ENCODE results near the gene TMEM59. TPM values are rescaled to one million over a fixed set of nuclear protein-coding genes. Genes with fewer than 3 reads are reported as not detected.

The TMEM59 gene
- total RNA-seq, 2 experiments from 2014 or later: 93.4 to 109 TPM

DNA sequence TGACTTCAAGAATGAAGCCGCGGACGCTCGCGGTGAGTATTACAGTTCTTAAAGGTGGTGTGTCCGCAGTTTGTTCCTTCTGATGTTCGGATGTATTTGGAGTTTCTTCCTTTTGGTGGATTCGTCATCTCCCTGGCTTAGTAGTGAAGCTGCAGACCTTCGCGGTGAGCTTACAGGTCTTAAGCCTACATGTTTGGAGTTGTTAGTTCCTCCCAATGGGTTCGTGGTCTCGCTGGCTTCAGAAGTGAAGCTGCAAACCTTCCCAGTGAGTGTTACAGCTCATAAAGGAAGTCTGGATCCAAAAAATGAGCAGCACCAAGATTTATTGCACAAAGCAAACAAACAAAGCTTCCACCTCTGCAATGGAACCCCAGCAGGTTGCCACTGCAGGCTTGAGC, 49.8 kb downstream of the TMEM59 start:
- H3K9me3 Mint-ChIP-seq: peaks cover 2% of the 10 kb centered on the region
- intact Hi-C loops (cut with micrococcal nuclease): no loop called here
- no peak for ATAC-seq
- no peaks in the 10 kb centered on the region for H3K4me1 Mint-ChIP-seq (ENCODE audit: low read depth)
- ChIA-PET POLR2A (no interaction called here), CTCF (interaction anchor here (0.7 to 1.0 kb wide), 3 partner anchors 11 to 76 kb away, joined by 3 to 5 read pairs (median 3); no protein-coding TSS in a partner anchor)
- no peak overlapping the region for H3K4me3 Mint-ChIP-seq
- DNase-seq: no peak
- H3K27me3 Mint-ChIP-seq: no peaks in the 10 kb centered on the region
- TF ChIP-seq, protein P1, sequence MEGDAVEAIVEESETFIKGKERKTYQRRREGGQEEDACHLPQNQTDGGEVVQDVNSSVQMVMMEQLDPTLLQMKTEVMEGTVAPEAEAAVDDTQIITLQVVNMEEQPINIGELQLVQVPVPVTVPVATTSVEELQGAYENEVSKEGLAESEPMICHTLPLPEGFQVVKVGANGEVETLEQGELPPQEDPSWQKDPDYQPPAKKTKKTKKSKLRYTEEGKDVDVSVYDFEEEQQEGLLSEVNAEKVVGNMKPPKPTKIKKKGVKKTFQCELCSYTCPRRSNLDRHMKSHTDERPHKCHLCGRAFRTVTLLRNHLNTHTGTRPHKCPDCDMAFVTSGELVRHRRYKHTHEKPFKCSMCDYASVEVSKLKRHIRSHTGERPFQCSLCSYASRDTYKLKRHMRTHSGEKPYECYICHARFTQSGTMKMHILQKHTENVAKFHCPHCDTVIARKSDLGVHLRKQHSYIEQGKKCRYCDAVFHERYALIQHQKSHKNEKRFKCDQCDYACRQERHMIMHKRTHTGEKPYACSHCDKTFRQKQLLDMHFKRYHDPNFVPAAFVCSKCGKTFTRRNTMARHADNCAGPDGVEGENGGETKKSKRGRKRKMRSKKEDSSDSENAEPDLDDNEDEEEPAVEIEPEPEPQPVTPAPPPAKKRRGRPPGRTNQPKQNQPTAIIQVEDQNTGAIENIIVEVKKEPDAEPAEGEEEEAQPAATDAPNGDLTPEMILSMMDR (IDR thresholded peaks at IDR 0.05): no peak
- H3K27ac Mint-ChIP-seq: no peak overlapping the region
- no peaks in the 10 kb centered on the region for H3K36me3 Mint-ChIP-seq (ENCODE audit: low read depth)

DNA sequence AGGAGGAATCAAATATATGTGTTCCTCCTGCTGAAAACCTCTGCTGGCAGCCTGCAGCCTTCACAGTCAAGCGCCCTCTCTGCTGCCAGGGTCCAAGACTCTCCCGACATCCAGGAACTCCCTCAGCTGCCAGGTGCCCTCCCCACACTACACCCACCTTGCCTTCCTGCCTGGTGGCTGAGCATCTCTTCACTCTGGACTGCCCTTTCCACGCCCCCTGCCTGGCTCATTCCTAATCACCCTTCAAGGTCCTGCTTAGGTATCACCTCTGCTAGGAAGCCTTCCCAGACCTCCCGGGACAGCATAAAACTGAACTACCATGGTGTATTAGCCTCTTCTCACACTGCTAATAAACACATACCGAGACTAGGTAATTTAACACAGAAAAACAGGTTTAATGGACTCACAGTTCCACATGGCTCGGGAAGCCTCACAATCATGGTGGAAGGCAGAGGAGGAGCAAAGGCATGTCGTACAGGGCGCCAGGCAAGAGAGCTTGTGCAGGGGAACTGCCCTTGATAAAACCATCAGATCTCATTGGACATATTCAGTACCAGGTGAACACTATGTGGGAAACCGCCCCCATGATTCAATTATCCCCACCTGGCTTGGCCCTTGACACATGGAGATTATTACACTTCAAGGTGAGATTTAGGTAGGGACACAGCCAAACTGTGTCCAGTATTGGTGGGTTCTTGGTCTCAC, 50.3 kb downstream of the TMEM59 start:
- no peak for ATAC-seq
- no peaks in the 10 kb centered on the region for H3K4me1 Mint-ChIP-seq (ENCODE audit: low read depth)
- peaks cover 2% of the 10 kb centered on the region for H3K9me3 Mint-ChIP-seq
- no peaks in the 10 kb centered on the region for H3K27me3 Mint-ChIP-seq
- no peaks in the 10 kb centered on the region for H3K36me3 Mint-ChIP-seq (ENCODE audit: low read depth)
- TF ChIP-seq, protein P1 (IDR thresholded peaks at IDR 0.05): no peak
- no peak overlapping the region for H3K4me3 Mint-ChIP-seq
- POLR2A ChIA-PET: no interaction called here
- H3K27ac Mint-ChIP-seq: no peak overlapping the region
- no peak for DNase-seq
- CTCF ChIA-PET: interaction anchor here (0.7 to 1.0 kb wide), 3 partner anchors 10 to 76 kb away, joined by 3 to 5 read pairs (median 3); no protein-coding TSS in a partner anchor
- intact Hi-C loops (cut with micrococcal nuclease): no loop called here

DNA sequence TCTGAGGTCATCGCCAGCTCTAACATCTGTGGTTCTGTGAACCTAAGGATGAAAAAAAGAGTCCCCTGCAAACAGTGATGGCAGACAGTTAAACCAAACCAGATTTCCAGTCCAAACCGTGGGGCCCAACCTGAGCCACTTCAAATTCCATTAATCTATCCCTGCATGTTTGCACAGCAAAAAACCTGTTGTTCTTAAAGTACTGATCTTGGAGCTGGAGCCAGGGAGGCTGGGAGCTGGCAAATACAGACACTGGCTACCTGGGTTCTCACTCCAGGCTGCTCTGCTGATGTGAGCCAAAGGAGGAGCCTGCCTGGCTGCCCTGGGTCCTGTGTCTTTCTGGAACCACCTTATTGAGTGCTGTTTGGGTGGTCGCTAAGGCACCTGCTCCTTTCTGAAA, 51.4 kb downstream of the TMEM59 start:
- DNase-seq: no peak
- no peak for ATAC-seq
- H3K36me3 Mint-ChIP-seq (ENCODE audit: low read depth): no peaks in the 10 kb centered on the region
- H3K4me3 Mint-ChIP-seq: no peak overlapping the region
- H3K27me3 Mint-ChIP-seq: no peaks in the 10 kb centered on the region
- CTCF ChIA-PET: interaction anchor here (0.6 kb wide), 1 partner anchor 49 kb away, joined by 3 read pairs; no protein-coding TSS in a partner anchor
- intact Hi-C loops (cut with micrococcal nuclease): no loop called here
- H3K4me1 Mint-ChIP-seq (ENCODE audit: low read depth): no peaks in the 10 kb centered on the region
- H3K9me3 Mint-ChIP-seq: peaks cover 2% of the 10 kb centered on the region
- TF ChIP-seq, protein P1 (IDR thresholded peaks at IDR 0.05): no peak
- POLR2A ChIA-PET: no interaction called here
- no peak overlapping the region for H3K27ac Mint-ChIP-seq

DNA sequence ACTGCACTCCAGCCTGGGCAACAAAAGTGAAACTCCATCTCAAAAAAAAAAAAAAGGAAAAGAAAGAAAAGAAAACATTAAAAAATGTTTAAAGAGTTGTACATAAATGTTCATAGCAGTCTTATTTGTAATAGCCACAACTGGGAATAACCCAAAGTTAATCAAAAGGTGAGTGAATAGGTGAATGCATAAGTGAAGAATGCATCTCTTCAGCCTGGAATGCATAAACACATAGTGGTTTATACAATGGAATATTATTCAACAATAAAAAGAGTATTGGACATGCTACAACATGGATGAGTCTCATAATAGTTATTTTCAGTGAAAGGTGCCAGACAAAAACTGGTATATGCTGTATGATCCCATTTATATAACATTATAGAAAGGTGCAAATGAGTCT, 53.1 kb downstream of the TMEM59 start:
- intact Hi-C loops (cut with micrococcal nuclease): no loop called here
- Mint-ChIP-seq H3K4me3 (no peak overlapping the region), H3K27me3 (peaks cover 2% of the 10 kb centered on the region), H3K4me1 (ENCODE audit: low read depth) (no peaks in the 10 kb centered on the region), H3K27ac (no peak overlapping the region), H3K36me3 (ENCODE audit: low read depth) (no peaks in the 10 kb centered on the region), H3K9me3 (peaks cover 2% of the 10 kb centered on the region)
- ChIA-PET CTCF (no interaction called here), POLR2A (no interaction called here)
- ATAC-seq: no peak
- TF ChIP-seq, protein P1 (IDR thresholded peaks at IDR 0.05): no peak
- no peak for DNase-seq

GRCh38 chr1:53998223-53998622, 54.8 kb downstream of the TMEM59 start:
- DNase-seq (no peak), ATAC-seq (no peak)
- Mint-ChIP-seq H3K9me3 (peaks cover 2% of the 10 kb centered on the region), H3K27ac (no peak overlapping the region), H3K36me3 (ENCODE audit: low read depth) (no peaks in the 10 kb centered on the region), H3K27me3 (peaks cover 2% of the 10 kb centered on the region), H3K4me3 (no peak overlapping the region), H3K4me1 (ENCODE audit: low read depth) (no peaks in the 10 kb centered on the region)
- intact Hi-C loops (cut with micrococcal nuclease): no loop called here
- TF ChIP-seq, protein P1 (IDR thresholded peaks at IDR 0.05): no peak
- POLR2A ChIA-PET: no interaction called here
- CTCF ChIA-PET: no interaction called here

Measured in activated CD8-positive, alpha-beta T cell treated with anti-CD3 and anti-CD28 coated beads for 36 hours (primary cell).